GM18520 (cell line): ENCODE measurements around the gene PSEN2.

Experiments
- ATAC-seq: cut with Tn5 transposase; IDR thresholded peaks from one replicate; pipeline ENCODE4 v1.9.1; 2021; ENCODE audit not compliant: unreplicated experiment

PSEN2 gene

DNA sequence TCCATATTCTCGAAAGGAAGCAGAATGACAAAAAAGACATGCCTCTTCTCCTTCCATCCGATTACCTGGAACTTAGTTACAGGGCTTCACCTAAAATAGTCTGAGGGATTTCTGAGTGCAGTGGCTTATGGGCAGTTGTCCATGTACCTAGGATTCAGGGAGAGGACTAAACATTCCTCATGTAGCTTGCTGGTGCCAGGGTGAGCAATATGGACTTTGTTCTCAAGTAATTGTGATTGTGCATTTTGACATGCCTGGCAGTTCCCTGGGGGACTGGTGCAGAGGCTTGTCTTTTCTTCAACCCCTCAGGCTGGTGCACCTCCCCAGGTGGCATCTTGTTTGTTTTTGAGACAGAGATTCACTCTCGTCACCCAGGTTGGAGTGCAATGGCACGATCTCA, 6.1 kb upstream of the PSEN2 start:
- ATAC-seq: no peak

DNA sequence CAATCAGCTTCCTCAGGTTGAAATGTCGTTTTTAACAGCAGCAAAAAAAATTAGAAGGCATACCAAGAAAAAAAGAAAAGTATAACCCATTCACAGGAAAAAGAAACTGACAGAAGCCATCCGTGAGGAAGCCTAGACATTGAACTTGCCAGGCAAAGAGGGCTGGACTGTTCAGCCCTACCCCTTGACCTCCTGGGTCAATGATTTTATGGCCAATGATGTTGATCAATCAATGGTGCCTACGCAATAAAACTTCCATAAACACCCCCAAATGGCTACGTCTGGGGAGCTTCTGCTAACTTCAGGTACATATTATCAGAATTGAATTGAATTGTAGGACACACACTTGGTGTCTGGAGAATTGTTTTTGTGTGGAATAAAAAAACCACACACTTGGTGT, 4.8 kb upstream of the PSEN2 start:
- ATAC-seq: no peak

DNA sequence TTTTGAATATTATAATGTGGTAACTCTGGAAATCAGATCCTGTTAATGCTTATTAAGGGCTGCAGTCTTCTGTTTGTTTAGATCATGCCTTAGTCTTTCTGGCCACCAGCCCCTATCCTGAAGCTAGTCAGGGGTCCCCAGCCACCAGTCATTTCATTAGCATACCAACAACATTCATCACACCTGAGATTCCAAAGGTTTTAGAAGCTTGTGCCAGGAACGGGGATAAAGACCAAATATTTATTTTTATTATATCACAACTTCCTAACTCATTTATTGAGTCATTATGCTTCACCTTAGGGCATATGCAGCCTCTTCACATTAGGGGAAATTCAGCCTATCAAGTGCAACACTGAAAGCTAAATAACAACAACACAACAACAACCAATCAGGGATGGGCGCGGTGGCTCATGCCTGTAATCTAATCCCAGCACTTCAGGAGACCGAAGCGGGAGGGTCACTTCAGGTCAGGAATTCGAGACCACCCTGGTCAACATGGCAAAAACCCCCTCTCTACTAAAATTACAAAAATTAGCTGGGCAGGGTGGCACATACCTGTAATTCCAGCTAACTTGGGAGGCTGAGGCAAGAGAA, 2.9 kb upstream of the PSEN2 start:
- ATAC-seq: no peak

DNA sequence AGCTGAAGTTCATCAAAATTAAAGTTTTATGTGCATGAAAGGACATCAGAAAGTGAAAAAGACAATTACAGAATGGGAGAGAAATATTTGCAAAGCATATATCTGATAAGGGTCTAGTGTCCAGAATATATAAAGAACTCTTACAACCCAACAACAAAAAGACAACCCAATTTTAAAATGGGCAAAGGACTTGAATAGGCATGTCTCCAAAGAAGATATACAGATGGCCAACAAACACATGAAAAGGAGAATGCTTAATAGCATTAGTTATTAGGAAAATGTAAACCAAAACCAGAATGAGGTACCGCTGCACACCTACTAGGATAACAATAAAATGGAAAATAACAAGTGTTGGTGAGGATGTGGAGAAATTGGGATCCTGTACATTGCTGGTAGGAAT, 1.7 kb upstream of the PSEN2 start:
- ATAC-seq: no peak

DNA sequence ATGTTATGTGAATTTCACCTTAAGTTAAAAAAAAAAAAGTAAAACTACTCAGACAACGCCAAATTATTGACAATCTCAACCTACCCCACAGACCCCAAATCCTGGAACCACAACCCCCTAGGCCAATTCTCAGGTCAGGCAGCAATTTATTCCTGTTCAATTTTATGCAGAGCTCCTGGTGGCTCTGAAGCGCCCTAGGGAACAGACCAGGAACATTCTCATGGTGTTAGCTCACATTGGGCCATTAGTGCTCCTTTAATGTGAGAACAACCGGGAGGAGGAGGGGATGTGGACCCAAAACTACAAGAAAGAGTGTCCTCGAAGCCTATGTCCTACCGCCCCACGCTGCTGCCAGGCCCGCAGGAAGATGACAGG, 403 bp upstream of the PSEN2 start:
- no peak for ATAC-seq

DNA sequence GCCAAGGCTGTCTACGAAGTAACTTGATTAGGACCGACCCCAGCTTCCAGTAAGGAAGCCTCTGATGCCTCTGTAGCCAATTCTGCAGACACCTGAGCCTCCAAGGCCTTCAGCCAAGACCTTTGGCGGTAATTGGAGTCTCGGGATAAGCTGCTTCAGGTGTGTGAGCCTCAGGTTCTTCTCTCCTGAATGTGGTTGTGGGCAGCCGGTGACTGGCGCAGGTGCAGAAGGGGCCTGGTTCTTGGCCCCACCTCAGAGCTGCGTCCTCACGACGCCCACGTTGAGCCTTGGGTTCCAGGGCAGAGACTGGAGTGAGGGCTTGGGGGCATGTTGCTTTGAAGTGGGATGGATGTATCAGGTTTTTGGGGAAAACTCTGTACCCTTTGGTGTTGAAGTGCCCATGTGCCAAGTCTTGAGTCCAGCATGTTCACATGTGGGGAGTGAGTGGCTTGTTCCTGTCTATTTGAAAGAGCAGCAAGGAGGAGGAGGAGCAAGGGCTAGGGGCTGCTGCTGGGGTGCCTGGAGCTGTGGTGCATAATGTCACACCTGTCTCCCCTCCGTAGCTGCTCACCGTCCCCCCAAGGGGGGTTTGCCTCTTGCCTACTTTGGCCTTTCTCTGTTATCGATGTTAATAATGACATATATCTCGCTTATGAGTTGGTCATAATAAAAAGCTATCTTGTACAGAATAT, 1.4 kb downstream of the PSEN2 start:
- ATAC-seq: no peak

DNA sequence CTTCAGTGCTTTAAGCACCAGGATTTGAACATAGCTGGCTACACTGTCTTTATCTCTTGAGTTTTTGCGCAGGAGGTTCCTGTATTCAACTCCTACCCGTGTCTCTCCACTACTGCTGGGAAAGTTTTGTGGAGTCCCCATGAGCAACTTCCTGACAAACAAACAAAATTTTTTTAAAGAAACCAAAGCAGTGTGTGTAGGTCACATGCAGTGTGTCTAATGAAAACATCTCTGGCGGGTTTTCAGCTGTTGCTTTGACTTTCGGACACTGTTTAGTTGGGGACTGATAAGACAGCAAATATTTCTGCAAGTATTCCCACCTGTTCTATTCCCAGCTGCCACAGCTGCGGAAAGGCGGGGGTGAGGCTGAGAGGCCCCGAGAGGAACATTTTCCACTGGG, 2.0 kb downstream of the PSEN2 start:
- ATAC-seq: no peak

DNA sequence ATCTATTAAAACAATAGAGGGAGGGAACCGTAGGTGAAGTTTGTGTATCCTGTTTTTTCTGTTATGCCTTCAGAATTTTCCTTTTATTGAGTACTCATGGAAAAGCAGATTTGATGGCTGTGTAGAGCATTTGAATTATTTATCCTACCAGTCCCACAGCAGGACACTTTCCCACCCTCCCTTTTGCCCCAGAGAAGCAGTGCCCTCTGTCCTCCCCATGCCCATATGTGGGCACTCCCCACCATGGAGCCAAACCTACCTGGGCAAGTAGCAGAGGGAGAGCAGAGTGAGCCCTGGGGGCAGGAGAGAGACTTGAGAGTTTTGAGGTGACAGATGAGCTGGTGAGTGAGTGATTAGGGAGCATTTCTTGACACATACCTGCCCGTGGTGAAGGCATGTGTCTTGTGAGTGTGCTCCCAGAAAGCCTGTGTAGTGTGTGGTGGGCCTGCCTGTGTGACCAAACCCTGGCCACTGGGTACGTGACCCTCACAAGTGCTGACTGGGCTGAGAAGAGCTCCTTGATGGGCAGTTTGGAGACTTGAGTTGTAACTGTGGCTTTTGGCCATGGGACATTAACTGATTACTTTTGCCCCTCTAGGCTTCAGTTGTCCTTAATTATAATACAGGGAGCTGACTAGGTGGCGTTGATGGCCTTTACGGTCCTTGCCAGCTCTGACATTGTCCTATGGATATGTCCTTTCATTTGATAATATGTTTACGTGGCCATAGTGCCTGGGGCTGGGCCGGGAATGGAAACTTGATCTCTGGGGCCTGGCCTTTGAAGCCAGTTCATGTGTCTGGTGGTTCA, 3.6 kb downstream of the PSEN2 start:
- no peak for ATAC-seq

DNA sequence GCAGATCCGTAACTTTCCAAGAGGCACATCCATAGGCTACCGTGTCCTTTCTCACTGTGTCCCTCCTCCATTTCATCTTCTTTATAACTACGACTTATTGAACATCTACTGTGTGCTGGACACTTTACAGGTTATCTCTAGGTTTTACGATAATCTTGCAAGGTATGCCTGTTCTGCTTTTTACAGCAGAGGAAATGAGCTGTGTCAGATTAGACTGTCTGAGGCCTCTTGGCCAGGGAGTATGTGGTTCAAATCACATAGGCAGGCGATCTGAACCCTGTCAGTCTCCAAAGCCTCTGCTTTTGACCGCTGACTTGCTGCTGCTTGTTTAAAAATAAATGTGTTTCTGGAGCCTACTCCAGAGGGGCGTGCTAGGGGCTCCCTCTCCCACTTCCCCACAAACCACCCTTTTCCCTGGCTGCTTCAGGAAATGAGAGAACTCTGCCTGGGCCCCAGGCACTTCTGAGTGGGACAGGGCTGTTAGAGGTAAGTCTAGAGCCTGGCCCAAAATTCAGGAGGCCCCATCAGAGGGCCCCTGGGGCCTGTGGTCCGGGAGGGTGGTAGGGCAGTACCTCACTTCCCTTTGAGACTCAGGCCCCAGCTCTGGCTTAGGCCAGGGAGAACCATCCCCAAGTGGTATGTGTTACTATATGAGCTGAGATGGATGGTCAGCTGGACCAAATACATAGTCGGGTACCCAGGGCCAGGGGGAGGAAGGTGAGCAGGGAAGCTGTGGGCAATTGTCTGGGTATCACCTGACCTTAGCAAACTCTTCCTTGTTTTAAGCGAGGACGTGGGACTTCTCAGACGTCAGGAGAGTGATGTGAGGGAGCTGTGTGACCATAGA, 4.4 kb downstream of the PSEN2 start:
- no peak for ATAC-seq

DNA sequence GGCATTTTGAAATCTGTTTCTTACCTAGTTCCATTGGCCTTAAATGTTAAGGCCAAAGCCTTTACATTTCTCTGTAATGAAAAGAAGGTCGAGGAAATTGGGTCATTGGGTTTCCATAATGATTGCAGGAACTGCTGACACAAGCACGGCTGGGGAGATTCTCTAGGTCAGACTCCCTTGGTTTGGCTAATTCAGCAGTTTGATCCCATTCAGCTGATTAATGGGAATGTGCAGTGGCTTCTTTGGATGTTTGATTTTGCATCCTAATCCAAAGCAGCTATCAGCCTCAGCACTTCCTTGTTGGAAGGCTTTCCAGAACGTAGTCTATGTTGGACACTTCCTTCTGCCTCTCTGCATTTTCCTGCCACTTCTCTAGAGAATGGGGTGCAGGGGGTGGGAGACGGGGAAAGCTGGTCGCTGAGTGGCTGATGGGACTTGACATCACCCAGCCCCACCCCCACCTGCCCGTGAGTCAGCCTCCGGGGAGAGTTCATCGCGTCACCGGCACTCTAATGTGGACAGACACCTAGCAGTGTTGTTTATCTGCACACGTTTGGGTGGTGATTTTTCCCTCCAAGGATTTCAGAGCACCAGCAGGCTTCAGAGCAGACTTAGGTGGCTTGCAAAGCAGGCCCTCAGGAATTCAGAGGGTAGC, 5.4 kb downstream of the PSEN2 start:
- ATAC-seq: no peak

DNA sequence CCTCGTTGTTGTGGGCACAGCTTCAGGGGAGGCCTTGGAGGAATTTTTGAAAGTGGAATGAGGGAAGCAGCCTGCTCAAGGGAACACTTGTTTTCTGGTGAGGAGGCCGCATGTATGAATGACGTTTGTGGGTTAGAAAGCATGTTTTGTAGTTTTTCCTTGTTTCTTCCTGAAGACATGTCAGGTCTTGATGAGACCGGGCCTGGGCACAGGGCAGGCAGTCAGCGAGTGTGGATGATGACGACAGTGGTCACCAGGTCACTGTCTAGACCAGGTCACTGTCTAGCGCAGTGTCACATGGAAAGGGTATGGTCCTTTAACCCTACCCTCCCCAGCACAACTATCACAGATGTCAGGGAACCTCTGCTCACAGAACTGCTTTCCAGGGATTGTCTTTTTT, 7.3 kb downstream of the PSEN2 start:
- ATAC-seq: no peak

DNA sequence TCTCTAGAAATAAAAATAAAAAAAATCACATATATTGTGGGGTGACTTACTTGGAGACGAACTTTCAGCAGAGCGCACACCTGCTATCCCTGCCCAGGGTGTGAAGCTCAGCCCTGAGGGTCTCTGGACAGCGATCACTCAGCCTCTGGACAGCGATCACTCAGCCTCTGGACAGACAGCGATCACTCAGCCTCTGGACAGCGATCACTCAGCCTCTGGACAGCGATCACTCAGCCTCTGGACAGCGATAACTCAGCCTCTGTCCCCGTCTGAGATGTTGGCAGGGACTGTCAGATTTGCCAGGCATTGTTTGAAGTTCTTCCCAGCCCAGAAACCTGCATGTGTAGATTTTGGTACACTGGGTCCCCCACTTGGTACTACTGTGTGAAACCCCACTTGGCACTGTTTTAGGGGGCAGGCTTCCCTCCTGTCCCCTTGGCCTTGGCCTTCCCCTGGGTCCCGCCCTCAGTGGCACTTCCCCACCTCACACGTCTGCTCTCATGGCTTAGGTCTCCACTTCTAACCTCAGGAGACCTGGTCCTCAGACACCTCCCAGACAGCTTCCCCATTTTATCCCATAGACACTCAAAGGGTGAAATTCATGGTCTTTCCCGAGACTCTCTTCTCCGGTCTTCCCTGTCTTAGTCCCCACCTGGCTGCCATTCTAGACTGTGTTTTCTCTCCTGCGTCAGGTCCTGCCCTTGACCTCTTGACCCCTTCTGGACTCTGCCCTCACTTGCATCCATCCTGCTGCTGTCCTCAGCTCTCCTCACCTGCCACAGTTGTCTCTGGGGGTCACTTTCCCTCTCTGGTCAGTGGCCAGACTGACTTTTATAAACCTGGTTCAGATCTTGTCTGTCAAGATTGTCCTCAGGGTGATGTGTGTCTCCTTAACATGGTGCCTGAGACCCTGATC, 10.2 kb downstream of the PSEN2 start:
- no peak for ATAC-seq

DNA sequence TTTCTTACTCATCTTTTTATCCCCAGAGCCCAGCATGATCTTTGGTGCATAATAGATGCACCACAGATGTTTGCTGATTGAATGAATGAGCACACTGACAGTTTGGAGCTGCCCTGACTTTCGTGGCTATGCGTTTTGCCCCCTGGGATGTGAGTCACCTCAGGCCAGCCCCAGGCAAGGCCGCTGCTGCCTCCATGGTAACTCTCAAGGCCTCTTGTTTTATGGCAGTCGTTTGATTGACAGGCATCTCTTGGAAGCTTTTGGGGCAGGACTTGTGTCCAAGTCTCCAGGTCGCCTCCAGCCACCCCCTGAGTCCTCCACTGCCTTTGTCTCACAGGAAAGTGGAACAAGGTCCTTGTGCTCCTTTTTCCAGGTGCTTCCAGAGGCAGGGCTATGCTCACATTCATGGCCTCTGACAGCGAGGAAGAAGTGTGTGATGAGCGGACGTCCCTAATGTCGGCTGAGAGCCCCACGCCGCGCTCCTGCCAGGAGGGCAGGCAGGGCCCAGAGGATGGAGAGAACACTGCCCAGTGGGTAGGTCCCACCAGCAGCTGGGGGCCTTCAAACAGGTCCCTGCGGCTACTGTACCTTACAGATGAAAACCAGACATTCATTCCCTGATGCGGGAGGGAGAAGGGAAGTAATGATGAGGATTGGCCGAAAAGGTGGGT, 11.2 kb downstream of the PSEN2 start:
- no peak for ATAC-seq

DNA sequence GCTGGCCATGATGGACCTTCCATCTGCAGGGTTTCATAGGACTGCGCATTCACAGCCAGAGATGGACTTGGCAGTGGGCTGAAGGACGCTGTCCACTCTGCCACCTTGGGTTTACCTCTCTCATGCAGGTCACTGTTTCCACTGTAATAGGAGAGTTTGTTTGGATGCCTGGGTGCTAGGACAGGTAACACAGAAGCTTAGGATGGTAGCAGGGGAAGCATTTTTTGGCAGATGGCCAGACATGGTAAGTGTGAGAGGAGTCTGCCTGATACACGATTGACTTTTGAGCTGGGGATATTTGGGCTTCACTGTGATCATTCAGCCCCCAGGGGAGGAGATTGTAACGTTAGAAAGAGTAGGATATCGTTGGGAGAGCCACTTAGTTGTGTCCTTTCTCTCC, 11.8 kb downstream of the PSEN2 start:
- no peak for ATAC-seq

DNA sequence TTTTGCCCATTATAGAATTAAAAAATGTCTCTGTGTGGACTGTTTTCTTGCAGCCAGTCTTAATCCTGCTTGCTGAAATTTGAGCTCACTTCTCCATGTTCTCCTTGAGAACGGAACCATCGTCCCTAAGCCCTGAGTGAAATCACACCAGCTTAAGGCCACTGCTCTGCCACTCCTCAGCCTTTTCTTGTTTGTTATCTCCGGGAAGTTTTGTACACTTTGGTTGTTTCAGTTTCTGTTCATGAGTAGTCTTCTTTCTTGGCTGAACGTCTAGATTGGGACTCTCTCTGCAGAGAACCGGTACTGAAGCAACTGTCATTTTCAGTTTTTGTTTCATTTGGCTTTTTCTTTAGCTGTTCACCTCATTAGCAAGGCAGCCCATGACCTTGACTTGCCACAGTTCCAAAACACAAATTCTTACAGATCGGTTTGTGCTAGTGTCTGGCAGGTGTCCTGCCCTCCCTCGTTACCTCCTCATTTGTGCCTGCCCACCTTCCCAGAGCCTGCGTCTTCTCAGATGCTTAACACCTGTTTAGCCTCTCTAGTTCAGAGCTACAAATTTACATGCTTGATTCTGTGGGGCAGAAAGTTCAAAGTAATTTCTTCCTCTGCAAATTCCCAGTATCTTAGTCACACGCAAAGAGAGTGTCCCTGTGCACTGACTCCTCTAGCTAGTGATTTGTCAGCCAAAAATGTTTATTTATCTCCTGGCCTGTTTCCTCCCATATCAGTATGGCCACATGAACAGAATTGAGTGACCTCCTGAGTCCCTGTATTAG, 12.4 kb downstream of the PSEN2 start:
- ATAC-seq: peak; percentile 94

DNA sequence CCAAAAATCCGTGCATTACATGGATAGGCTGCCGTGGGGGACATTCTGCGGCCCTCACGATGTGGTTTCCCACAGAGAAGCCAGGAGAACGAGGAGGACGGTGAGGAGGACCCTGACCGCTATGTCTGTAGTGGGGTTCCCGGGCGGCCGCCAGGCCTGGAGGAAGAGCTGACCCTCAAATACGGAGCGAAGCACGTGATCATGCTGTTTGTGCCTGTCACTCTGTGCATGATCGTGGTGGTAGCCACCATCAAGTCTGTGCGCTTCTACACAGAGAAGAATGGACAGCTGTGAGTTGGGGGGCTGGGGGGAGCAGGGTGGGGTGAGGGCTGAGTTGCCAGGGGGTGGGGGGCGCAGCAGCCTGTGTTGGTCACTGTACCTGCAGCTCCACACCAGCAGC, 13.2 kb downstream of the PSEN2 start:
- no peak for ATAC-seq

DNA sequence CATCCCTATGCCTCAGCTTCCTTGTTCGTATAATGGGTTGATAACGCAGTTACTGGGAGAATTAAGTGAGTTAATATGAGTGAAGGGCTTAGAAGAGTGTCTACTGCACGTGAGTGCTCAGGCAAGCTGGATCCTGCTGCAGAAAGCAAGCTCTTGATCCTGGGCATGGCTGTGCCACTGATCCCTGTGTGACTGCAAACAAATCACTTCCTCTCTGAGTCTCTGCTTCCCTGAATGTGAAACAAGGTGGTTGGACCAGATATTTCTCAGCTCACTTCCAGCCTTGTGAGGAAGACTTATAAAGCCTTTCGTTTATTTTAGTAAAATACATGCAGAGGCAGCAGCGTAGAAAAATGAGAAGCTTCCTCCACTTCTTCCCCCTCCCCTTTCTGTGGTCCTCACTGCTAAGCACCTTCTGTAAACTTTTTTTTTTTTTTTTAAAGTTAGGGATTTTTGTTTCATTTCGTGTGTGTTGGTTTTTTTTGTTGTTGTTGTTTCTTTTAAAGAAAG, 13.8 kb downstream of the PSEN2 start:
- ATAC-seq: no peak
